HEK293T (cell line): Measurements from ENCODE around the gene ZDHHC11.

Experiments
- CTCF ChIA-PET: fragments of 350-600 bp; formaldehyde crosslinking; extraction: SDS; loops from one replicate; lab custom pipeline; 2021; ENCODE audit warnings: antibody characterized with exemption, inconsistent platforms; lab: Yijun Ruan, JAX
- POLR2A ChIA-PET: fragments of 350-600 bp; formaldehyde crosslinking; extraction: SDS; loops from one replicate; lab custom pipeline; 2020; ENCODE audit warnings: antibody characterized with exemption, inconsistent platforms; lab: Yijun Ruan, JAX
- DNase-seq: peaks from one replicate; pipeline ENCODE4 v3.0.0; 2012; ENCODE audit warnings: mixed read lengths; ENCODE audit errors: extremely low spot score
- ARNT ChIP-seq: fragments of 450-650 bp; IDR thresholded peaks from 2 replicates; pipeline ENCODE4 v1.6.1; 2017; ENCODE audit warnings: mild to moderate bottlenecking
- BHLHE40 ChIP-seq: fragments of 450-650 bp; IDR thresholded peaks from 2 replicates; pipeline ENCODE4 v1.6.1; 2016; ENCODE audit warnings: mild to moderate bottlenecking, moderate library complexity, borderline replicate concordance
- CTBP1 ChIP-seq: fragments of 450-650 bp; IDR thresholded peaks from 2 replicates; pipeline ENCODE4 v1.6.1; 2016; ENCODE audit warnings: borderline replicate concordance
- ELF4 ChIP-seq: fragments of 450-650 bp; IDR thresholded peaks from 2 replicates; pipeline ENCODE4 v1.6.1; 2017; ENCODE audit warnings: antibody characterized with exemption
- FOXA1 ChIP-seq: fragments of 450-650 bp; IDR thresholded peaks from 2 replicates; pipeline ENCODE4 v1.6.1; 2016; ENCODE audit warnings: mild to moderate bottlenecking
- FOXK2 ChIP-seq: fragments of 450-650 bp; IDR thresholded peaks from 2 replicates; pipeline ENCODE4 v1.6.1; 2016; ENCODE audit warnings: mild to moderate bottlenecking
- FOXM1 ChIP-seq: fragments of 450-650 bp; IDR thresholded peaks from 2 replicates; pipeline ENCODE4 v1.6.1; 2017; ENCODE audit warnings: mild to moderate bottlenecking, borderline replicate concordance
- HDGF ChIP-seq: fragments of 450-650 bp; IDR thresholded peaks from 2 replicates; pipeline ENCODE4 v1.6.1; 2017; ENCODE audit warnings: antibody characterized with exemption, borderline replicate concordance
- L3MBTL2 ChIP-seq: fragments of 450-650 bp; conservative IDR thresholded peaks from 2 replicates; pipeline ENCODE4 v1.6.1; 2016; ENCODE audit warnings: mild to moderate bottlenecking
- LEF1 ChIP-seq: fragments of 450-650 bp; IDR thresholded peaks from 2 replicates; pipeline ENCODE4 v1.6.1; 2017; ENCODE audit warnings: mild to moderate bottlenecking, borderline replicate concordance
- NFRKB ChIP-seq: fragments of 450-650 bp; IDR thresholded peaks from 2 replicates; pipeline ENCODE4 v1.6.1; 2016; ENCODE audit warnings: mild to moderate bottlenecking, moderate library complexity
- SP1 ChIP-seq: fragments of 450-650 bp; IDR thresholded peaks from 2 replicates; pipeline ENCODE4 v1.6.1; 2017
- SUZ12 ChIP-seq: fragments of 450-650 bp; IDR thresholded peaks from 2 replicates; pipeline ENCODE4 v1.6.1; 2016; ENCODE audit warnings: mild to moderate bottlenecking
- TARDBP ChIP-seq: fragments of 450-650 bp; IDR thresholded peaks from 2 replicates; pipeline ENCODE4 v1.6.1; 2016
- ZNF384 ChIP-seq: fragments of 450-650 bp; IDR thresholded peaks from 2 replicates; pipeline ENCODE4 v1.6.1; 2016
- TF ChIP-seq, protein P1 (sequence below): fragments of 450-650 bp; IDR thresholded peaks from 2 replicates; pipeline ENCODE4 v1.6.1; 2016

Gene ZDHHC11

DNA sequence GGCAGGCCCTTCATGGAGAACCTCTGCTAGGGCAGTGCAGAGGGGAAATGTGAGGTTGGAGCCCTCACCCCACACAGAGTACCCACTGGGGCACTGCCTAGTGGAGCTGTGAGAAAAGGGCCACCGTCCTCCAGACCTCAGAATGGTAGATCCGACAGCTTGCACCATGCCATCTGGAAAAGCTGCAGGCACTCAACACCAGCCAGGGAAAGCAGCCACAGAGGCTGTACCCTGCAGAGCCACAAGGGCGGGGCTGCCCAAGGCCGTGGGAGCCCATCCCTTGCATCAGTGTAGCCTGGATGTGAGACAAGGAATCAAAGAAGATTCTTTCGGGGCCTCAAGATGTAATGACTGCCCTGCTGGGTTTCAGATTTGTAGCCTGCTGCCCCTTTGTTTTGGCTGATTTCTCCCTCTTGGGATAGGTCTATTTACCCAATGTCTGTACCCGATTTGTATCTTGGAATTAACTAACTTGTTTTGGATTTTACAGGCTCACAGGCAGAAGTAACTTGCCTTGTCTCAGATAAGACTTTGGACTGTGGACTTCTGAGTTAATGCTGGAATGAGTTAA lies 16.6 kb upstream of the ZDHHC11 start:
- ChIA-PET POLR2A (no interaction called here), CTCF (no interaction called here)
- TF ChIP-seq ARNT (no peak), SP1 (no peak), ELF4 (no peak), SUZ12 (no peak), ZNF384 (no peak), FOXA1 (no peak)
- TF ChIP-seq, protein P1, sequence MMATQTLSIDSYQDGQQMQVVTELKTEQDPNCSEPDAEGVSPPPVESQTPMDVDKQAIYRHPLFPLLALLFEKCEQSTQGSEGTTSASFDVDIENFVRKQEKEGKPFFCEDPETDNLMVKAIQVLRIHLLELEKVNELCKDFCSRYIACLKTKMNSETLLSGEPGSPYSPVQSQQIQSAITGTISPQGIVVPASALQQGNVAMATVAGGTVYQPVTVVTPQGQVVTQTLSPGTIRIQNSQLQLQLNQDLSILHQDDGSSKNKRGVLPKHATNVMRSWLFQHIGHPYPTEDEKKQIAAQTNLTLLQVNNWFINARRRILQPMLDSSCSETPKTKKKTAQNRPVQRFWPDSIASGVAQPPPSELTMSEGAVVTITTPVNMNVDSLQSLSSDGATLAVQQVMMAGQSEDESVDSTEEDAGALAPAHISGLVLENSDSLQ = no peak
- no peak for DNase-seq

GRCh38 chr5:865771-866170 lies 15.0 kb upstream of the ZDHHC11 start:
- POLR2A ChIA-PET = no interaction called here
- CTCF ChIA-PET = no interaction called here
- DNase-seq = no peak
- TF ChIP-seq TARDBP = no peak
- TF ChIP-seq ELF4 = no peak
- no peak for TF ChIP-seq SUZ12
- TF ChIP-seq ARNT = no peak
- TF ChIP-seq FOXA1 = no peak
- TF ChIP-seq ZNF384 = no peak
- no peak for TF ChIP-seq LEF1
- TF ChIP-seq BHLHE40 = no peak
- TF ChIP-seq NFRKB = no peak
- TF ChIP-seq SP1 = no peak
- no peak for TF ChIP-seq FOXK2
- no peak for TF ChIP-seq HDGF
- no peak for TF ChIP-seq CTBP1
- TF ChIP-seq, protein P1 = no peak
- no peak for TF ChIP-seq FOXM1
- no peak for TF ChIP-seq L3MBTL2

DNA sequence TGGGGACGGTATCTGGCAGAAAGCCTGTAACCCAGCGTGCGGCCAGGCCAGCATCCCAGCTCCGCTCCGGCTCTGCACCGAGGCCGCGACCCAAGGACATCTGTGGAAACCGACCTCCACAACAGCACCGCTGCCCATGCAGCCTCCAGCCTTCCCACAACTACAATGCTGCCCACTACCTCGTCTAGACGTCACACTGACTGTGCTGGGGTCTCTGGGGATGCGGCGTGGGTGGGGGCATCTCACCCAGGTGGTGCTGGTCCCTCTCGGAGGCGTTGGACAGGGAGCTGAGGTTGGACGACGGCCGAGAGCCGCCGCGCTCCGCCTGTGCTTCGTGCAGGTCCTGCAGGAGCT lies 14.4 kb upstream of the ZDHHC11 start:
- no peak for DNase-seq
- CTCF ChIA-PET = no interaction called here
- no peak for TF ChIP-seq CTBP1
- TF ChIP-seq FOXA1 = no peak
- TF ChIP-seq LEF1 = no peak
- TF ChIP-seq ELF4 = no peak
- TF ChIP-seq BHLHE40 = no peak
- no peak for TF ChIP-seq SP1
- TF ChIP-seq ARNT = no peak
- POLR2A ChIA-PET = no interaction called here

GRCh38 chr5:864492-865167 lies 13.8 kb upstream of the ZDHHC11 start:
- no peak for DNase-seq
- ChIA-PET POLR2A (no interaction called here), CTCF (no interaction called here)
- TF ChIP-seq BHLHE40 (no peak), ELF4 (no peak)
- TF ChIP-seq, protein P1 = no peak

DNA sequence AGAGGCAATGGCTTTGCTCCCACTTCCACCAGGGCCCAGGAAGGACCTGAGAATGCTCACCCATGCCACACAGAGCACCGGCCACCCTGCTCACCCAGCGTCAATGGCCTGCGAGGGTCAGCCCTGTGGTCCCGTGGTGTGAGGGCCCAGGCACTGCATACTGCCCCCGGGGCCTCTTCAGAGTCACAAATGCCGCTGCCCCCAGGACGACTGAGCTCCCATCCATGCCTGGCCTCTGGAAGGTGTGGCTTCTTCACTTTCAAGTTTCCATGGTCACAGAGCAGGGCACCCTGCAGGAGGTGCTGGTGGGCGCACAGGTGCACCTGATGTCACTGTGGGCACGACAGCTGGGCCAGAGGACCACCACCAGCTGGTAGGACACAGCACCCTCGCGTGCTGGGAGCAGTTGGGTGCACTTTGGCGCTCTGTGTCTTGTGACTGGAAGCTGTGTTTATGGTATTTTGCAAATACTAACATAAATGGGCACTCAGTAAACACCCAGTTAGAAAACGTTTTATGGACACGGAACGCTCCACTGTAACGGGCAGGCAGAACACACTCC lies 12.5 kb upstream of the ZDHHC11 start:
- no peak for TF ChIP-seq HDGF
- no peak for TF ChIP-seq SUZ12
- TF ChIP-seq CTBP1 = no peak
- TF ChIP-seq L3MBTL2 = no peak
- TF ChIP-seq, protein P1 = no peak
- TF ChIP-seq BHLHE40 = no peak
- TF ChIP-seq FOXK2 = no peak
- TF ChIP-seq FOXM1 = no peak
- TF ChIP-seq NFRKB = no peak
- no peak for TF ChIP-seq ELF4
- no peak for TF ChIP-seq SP1
- no peak for TF ChIP-seq FOXA1
- no peak for TF ChIP-seq ZNF384
- TF ChIP-seq LEF1 = no peak
- no peak for TF ChIP-seq TARDBP
- TF ChIP-seq ARNT = no peak
- CTCF ChIA-PET = no interaction called here
- DNase-seq = no peak
- POLR2A ChIA-PET = interaction anchor here (0.8 kb wide), 1 partner anchor 29 kb away, joined by 4 read pairs; the partner anchor contains the start of genes BRD9 and TRIP13
